ENCODE results near the gene OSM.

Gene OSM

GRCh38 chr22:30297991-30298701 is 31.5 kb upstream of the OSM start:
- DNase-seq: no peak

DNA sequence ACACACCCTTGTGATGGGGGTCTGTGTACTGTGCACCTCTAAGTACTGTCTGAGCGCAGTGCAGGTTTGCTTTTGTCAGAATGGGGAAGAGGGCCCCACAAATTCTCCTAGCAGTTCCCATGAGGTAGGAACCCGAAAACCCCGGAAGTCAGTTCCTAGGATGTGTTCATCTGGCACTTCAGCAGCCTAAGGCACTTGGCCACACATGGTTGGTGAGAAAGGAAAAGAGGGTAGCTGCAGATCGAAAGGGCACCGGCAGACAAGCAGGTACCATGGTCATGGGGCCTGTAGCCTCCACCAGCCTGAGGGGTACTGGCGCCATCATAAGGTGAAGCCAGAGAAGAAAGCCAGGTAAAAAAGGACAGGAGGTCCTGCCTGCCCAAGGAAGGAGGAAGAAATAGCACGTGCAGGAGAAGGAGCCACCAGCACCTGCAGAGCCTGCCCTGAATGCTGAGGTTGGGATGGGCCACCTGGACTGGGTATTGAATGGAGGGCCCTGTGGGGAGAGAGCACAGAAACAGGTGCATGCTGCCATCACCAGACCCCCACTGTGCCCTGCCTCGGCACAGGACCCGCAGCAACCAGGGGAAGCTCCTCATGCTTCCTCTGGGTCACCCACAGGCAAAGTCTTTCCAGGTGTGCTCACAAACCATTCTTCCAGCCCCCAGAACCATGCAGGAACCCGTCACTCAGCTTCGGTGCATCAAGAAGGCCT is 30.8 kb upstream of the OSM start:
- DNase-seq: no peak

DNA sequence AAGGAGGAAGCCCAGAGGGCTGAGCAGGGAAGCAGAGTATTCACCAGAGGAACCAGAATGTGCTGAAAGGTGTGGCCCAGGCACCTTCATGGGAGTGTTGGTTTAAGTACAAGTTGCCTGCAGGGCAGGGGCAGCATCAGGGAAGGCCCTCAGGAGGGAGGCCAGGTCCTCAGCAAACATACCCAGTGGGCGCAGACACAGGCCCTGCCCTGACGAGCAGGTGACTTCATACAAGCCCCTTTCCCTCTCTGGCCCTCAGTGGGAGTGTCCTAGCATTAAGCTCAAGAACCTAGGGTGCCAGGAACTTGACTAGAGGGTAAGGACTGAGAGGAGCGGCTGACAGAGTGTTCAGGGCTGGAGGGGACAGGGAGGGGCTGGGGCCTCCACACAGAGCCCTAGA is 30.2 kb upstream of the OSM start:
- no peak for DNase-seq

GRCh38 chr22:30296324-30296723 is 29.7 kb upstream of the OSM start:
- DNase-seq: no peak

DNA sequence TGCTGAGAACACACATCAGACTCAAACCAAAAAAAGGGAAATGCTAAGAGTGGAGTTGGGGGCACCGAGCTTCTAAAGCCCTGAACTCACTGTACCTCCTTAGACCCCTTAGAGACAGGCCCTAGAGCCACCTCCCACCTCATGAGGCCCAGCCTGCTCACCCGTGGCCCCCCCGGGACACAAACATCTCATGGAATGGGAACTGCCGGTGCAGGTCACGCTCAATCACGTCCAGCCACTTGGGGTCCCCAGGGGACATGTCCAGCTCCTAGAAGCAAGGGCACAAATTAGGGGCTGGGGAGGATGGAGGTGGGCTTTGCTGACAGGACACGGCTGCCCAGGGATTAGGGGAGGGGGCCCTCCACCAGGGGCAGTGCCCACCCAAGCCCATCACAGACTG is 28.9 kb upstream of the OSM start:
- no peak for DNase-seq

DNA sequence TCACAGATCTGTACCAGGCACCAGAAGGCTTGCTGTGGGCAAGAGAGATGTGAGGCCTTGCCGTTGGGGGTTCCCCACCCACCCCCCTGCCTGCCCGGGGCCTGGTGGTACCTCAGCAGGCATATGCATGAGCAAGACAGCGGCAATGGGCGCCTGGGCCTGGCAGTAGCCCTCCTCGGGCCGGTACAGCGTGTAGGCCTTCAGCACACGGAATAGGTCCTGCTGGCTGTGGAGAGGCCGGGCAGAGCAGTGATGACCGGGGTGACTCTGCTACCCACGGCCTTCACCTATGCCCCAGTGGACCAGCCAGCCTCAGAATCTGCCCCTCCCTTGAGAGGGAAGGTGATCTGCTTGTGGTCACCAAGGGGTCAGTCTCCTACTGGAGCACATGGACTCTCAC is 28.2 kb upstream of the OSM start:
- DNase-seq: no peak

DNA sequence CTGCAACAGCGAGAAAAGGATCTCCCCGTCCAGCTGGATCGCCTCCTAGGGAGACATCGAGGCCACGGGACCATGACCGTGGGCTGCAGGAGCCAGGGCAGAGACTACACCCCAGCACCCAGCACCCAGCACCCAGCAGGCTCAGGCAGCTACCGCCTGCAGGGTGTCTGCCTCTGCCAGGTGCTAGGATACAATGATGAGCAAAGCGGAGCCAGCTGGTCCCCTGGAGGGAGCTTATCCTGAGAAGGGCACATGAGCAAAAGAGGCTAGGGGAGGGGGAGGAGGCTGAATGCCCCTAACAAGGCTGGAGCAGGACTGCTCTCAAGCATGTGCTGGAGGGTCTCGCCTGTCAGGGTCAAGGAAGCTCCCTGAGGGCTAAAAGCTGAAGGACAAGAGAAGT is 27.4 kb upstream of the OSM start:
- DNase-seq: no peak

DNA sequence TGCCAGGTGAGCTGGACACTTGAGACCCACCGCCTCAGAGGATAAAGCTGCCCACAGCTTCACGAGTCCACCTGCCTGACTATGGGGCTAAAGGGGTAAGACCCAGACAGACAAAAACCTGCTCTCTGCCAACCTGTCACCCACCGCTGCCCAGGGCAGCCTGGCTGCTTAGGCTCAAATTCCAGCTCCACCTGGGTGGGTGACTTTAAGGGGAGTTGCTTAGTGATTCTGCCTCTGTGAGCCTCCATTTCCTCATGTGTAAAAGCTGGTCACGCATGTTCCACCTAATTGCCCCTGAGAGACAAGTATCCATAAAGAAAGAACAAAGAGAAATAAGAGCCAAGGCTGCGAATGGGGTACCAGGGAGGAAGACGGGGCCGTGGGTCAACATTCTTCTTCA is 26.4 kb upstream of the OSM start:
- no peak for DNase-seq

DNA sequence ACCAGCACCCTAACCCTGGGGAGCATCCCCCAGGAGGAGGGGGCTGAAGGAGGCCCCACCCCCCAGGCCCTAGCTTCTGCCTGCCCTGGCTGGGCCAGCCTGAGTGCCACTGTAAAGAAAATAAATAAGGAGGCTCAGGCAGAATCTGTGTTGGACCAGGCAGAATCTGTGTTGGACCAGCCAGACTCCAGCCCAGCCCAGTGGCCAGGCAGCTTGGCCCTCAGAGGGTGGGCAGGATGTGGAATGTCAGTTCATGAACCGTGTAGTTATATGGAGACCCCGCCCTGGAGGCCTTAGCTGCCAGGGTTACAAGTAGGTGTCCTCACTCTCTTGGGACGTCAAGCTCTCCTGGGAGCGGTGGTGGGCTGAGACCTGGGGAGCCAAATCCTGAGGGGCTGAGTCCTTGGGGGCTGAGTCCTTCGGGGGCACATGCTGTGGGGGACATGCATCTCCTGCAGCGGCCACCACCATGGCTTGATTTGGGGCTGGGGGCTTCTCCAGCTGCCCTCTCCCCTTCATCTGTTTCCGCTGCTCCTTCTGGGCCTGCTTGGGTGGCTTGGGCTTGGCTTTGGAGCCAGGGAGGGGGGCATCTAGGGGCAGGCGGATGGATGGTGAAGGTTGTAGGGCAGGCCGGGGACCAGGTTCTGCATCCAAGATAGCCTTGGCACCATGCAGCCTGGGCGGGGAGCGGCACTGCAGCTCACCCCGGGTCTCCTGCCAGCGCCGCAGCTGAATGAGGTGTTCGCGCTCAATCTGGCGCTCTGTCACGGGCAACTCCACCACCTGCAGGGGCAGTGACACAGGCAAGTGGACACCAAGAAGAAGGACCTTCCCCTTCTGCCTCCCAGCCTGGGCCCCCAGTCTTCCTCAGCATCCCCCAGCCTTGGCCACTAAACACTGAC is 25.7 kb upstream of the OSM start:
- no peak for DNase-seq

- peak; percentile 77 for DNase-seq
These were observed 24.6 kb upstream of the OSM start for GRCh38 chr22:30291058-30291892.

DNA sequence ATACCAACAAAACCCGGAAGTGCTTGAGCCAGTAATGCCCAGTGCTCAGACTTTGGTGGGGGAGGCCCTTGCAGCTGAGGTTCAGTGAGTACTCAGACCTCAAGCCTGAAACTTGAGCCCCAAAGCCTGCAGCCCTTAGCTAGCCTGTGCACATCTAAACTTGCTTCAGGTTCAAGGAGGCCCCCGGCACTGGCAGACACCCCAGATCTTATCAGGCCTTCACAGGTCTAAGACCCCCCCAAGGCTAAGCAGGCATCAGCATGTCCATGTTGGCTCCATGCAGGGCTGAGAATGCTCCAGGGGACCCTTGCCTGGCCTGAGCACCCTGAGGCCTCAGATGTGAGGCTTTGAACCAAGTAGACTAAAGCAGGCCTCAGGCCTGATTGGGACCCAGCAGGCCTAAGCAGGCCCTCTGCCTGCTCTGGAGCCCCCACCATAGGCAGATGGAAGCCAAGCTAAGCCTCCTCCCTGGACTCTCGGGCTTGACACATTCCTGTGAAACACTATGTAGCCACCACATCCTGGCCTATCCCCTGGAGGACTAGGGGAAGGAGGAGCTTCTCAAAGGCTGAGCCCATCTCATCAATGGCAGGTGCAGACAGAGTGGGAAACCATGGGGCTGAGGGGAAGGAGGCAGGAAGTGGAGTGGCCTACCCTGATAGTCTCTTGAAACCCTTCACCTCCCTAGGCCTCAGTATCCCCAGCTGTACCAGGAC is 23.8 kb upstream of the OSM start:
- peak; percentile 89 for DNase-seq

DNA sequence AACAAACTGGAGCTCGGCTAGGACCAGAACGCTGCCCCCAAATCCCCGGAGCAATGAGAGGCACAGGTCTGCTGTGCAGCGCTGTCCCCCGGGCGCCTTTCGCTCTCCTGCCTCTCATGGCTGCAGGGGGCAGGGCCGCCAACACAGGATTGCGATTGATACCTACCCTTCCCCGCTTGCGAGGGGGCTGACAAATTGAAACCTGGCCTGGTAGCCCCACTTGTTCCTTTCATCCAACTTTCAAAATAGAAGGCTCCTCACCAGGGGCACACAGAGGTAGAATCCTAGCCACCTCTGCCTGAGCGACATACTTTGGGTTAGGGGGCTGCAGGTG is 23.3 kb upstream of the OSM start:
- DNase-seq: no peak

- DNase-seq: peak; percentile 98
These were observed 22.7 kb upstream of the OSM start, which contains the start of gene CASTOR1 for GRCh38 chr22:30289141-30289979. Gene CASTOR1 (minus strand): TSS chr22:30289505. CDS start chr22:30289497, 8 bp downstream.

DNA sequence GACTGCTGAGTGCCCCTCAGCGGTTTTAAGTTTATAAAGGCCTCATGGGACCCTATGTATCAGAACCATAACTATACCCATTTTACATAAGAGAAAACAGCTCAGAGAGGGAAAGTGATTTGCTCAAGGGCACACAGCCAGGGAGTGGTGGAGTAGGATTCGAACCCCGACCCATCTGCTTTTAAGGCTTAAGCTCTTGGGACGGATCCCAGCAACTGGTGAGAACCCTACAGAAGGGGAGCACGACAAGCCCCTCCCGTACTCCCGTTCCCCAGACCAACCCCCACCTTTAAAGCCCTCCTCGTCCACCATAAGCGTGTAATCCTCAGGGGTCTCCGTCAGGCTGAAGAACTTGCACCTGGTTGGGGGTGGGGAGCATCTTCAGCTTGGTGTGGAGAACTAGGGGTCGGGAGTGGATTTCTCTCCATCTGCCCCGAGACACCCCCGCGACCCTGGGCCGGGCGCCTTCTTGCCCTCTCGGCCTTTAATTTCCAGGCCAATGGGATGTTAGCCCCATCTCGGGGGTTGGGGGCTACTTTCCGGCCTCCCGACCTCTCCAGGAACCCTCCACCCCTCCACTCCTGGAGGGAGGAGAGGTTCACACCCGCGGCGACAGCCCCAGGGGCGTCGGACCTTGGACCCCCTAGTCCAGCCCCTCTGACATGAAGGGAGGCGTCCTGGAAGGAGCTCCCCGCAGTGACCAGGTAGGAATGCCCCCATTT is 21.9 kb upstream of the OSM start:
- DNase-seq: no peak

- DNase-seq: peak; percentile 93
These were observed 21.2 kb upstream of the OSM start for GRCh38 chr22:30287648-30288418.

- DNase-seq: no peak
These were observed 20.4 kb upstream of the OSM start for GRCh38 chr22:30286813-30287647.

DNA sequence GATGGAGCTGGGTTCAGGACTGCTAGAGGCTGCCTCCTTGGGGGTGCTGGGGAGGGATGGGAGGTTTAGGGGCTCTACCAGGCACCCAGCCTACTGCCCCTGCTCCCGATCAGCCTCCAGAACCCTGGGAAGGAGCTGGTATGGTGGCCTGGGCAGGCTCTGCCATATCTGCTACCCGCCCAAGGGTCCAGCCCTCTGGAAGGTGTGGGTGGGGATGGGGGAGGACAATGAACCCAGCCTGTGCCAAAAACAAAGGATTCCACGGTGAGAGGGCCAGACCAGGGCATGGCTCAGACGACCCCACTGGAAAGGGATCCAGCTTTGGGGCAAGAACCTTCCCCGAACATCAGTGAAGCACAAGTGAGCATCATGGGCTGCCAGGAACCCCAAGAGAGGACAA is 19.7 kb upstream of the OSM start:
- DNase-seq: no peak

DNA sequence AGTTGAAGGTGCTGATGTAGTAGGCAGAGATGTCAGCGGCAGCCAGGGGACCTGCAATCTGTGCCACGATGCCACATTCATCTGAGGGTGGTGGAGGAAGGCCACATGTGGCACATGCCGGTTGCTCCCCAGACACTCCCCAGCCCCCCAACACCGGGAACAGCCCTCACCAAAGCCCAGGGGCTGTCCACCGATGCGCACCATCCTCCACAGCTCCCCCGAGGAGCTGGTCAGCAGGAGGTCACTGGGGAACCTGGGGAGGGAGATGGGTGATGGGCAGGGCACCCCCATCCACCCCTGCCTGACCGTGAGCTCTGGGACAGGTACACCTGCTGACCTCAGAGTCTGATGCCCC is 19.2 kb upstream of the OSM start:
- no peak for DNase-seq

Measured in fibroblast of skin of back (primary cell).